COLO668 (cell line): ENCODE data around the gene DCST2.
"Not testable (repeated sequence)": the region's sequence is repeated elsewhere in the genome, so short reads cannot be mapped to it uniquely, and the experiment has no call there.

ENCODE experiments used
- DNase-seq: peaks from one replicate; lab custom pipeline; 2025; ENCODE audit not compliant: unreplicated experiment; lab: John Stamatoyannopoulos, UW

DCST2 gene

DNA sequence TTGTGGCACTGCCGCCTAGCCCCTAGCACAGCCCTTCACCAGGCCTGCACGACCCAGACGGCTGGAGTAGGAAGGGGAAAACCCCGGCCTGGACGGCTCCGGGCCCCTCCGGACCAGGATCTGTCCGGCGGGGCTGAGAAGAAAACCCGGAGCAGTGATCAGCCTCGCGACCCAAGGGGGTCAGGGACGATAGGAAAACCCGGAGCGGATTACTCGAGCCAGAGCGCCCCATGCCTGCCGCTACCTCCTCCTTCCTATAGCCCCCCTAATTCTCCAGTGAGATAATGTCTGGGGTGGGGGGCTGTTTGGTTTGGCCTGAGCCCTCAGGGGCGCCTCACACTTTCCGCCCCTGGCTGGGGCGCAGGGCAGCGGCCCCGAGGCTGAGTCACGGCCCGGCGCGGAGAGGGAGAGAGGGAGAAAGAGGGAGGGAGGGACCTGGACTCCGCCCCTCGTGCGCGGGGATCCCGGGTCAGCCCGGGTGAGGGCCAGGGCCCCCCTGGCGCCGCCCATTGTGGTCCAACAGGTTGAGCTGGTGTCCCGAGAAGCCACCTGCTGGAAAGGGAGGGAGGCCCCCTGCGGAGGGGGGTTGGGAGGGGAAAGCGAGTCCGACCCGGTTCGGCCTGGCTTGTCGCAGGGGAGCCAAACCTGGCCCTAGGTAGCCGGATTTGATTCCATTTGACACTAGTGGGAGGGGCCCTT lies 32.7 kb downstream of the DCST2 start:
- DNase-seq: peak; percentile 98

DNA sequence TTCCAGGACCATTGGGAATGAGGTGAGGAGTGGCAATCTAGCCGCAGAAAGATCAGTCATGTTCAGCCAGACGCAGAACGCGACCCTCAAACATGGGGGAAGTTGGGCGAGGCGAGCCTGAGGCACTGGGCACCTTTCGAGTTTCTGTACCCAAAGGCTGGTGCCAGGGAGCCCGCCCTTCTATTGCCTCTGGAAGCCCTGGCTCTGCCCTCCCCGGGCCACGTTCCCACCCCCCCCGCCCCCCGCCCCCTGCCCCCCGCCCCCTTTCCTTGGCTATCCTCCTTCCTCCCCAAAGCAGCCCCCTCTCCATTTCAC lies 33.2 kb downstream of the DCST2 start:
- DNase-seq: no peak

DNA sequence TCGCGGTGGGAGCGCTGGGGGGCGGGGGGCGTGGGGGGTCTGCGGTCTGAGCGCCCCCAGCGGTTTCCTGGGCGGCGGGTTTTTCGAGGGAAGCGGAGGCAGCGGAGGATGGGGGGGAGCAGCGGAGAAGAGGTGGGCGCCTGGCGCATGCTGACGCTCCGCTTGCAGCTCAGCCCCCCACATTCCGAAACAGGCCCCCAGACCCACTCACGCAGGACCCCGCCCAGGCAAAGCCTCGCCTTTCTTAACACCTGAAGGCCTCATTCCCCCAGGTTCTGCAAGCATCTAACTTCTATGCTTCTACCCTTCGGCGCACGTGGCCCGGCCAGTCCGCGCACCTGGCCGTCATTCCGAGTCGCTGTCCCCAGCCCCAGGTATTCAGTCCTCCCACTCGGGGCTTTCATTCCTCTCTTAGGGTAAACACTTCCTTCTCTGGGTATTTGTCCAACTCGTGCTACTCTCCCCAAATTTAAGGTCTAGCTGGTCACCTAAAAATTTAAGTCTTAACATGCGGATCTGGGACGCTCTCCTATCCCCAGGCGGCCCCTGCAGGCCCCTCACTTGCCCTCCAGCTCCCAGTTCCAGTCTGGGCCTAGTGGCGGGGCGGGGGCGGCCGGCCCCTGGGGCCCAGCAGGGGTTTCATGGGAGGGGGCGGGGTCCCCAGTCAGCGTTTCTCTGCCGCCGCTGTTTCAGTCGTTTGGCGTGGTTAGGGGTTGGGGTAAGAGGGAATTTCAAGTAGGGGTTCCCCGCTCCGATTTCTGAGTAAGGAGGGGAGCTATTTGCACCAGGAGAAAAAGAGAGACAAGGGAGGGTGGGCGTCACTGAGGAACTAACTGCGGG lies 33.8 kb downstream of the DCST2 start:
- peak; percentile 83 for DNase-seq

- DNase-seq: peak; percentile 77
These were observed 34.6 kb downstream of the DCST2 start for GRCh38 chr1:154998818-154999570.

DNA sequence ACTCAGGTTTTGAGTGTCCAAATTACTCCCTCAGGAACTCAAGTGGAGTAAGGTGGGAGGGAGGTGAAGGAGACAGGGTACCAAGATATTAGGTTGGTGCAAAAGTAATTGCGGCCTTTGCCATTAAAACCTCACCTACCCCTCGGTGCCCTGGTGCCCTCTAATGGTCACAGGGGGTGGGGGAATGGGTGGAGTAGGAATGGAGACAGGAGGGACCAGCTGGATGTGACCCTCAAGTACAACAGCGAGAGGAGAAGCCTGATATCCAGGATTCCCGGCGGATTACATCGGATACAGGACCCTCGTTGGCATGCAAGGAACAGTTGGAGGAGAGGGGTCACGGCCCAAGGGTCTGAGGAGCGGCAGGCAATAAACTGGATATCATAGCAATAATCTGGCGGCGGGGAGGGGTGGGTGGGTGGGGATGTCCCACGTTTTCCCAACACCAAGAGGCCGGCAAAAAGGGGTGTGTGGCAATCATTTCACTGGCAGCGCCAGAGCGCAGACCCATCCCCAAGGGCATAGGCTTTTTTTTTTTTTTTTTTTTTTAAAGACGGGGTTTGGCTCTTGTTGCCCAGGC lies 35.3 kb downstream of the DCST2 start:
- DNase-seq: peak; percentile 19

- DNase-seq: no peak
These were observed 36.4 kb downstream of the DCST2 start for GRCh38 chr1:154996966-154997701.

GRCh38 chr1:154995301-154995983 lies 38.1 kb downstream of the DCST2 start:
- peak; percentile 20 for DNase-seq

DNA sequence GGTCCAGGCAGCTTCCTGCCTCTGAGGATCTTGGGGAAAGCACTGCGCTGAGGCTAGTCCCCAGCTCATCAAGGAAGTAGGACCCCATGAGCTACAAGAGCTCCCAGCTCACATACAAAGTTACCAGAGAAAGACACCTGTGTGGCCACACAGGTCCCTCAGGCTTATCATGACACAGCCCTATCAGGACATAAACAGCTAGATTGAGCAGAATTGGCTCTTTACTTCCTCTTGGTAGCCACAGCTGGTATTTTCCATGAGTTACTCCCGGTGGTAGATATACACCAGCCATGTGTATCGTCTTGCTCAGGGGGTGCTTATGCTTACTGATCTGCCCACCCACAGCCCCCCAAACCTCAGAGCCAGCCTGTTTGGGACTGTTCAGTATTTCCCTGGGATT lies 39.0 kb downstream of the DCST2 start:
- DNase-seq: no peak

- DNase-seq: no peak
These were observed 39.4 kb downstream of the DCST2 start for GRCh38 chr1:154994269-154994587.

- DNase-seq: no peak
These were observed 39.9 kb downstream of the DCST2 start, which contains the start of gene LENEP for GRCh38 chr1:154993572-154994268. LENEP (plus strand) TSS chr1:154993586; CDS start chr1:154993608, 22 bp downstream.

DNA sequence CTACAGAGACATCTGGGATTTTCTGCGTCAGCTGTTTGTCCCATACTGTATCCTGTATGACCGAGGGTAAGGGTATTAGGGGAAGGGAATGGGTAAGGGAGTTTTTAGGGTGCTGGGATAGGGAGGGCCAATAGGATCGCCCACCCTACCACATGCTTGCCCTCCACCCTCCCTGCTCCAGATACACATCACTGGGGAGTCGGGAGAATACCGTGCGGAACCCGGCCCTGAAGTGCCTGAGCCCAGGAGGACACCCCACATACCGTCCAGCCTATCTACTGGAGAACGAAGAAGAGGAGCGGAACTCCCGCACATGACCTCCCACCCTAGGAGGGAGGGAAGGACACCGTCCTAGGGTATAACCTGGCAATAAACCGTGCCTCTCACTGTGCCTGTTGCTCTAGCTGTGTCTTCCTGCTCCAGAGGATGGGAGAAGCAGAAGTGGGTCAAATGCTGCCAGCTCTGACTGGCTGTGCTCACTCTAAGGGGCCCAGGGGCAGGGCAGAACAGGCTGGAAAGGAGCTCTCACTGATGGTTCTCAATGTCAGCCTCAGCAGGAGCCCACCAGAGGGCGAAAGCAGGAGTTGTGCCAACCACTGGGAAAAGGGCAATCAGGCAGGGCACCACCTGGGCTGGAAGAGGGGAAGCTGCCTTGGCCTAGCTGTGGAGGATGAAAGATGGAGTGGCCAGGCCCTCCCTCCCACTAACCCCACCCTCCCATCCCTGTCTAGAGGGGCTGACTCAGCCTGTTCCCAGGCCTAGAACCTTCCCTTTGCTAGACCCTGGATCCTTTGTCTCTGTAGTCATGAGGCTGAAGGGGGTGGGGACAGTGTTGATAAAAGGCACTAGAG lies 40.6 kb downstream of the DCST2 start:
- peak; percentile 35 for DNase-seq

- no peak for DNase-seq
These were observed 43.3 kb downstream of the DCST2 start for GRCh38 chr1:154990276-154990675.

GRCh38 chr1:154989195-154989860 lies 44.3 kb downstream of the DCST2 start:
- DNase-seq: no peak

- DNase-seq: no peak
These were observed 45.3 kb downstream of the DCST2 start for GRCh38 chr1:154988058-154988954.

- DNase-seq: no peak
These were observed 46.3 kb downstream of the DCST2 start for GRCh38 chr1:154987326-154987725.

- not testable (repeated sequence) for DNase-seq
These were observed 46.8 kb downstream of the DCST2 start for GRCh38 chr1:154986736-154987135.

DNA sequence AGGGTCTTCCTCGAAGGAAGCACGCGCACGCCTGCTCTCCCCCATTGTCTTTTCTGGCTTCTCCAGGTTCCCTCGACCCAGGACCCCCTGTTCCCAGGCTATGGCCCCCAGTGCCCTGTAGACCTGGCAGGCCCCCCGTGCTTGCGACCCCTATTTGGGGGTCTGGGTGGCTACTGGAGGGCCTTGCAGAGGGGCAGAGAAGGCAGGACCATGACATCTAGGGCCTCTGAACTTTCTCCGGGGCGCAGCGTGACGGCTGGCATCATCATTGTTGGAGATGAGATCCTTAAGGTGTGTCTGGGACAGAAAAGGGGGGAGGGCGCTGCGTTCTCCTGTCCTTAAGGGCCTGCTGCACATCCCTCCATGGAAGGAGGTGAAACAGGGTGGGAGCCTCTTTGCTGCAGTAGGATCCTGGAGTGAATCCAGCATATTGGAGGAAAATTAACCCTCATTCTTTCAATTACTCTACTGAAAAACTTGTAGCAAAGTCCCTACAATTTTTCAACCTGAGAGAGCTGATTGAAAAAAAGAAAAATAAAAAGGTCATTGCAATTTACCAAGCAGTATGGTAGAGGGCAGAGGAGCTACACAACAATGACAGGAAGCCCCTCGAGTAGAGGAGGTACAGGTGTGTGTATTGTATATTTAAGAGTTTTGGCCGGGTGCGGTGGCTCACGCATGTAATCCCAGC lies 49.7 kb downstream of the DCST2 start:
- DNase-seq: peak; percentile 28
